NCI-H2196 (cell line): Measurements from ENCODE around the gene EMSY.
"Not testable (repeated sequence)": the region's sequence is repeated elsewhere in the genome, so short reads cannot be mapped to it uniquely, and the experiment has no call there.

Experiments used
- DNase-seq: peaks from one replicate; lab custom pipeline; 2025; ENCODE audit not compliant: unreplicated experiment; lab: John Stamatoyannopoulos, UW

Gene EMSY

DNA sequence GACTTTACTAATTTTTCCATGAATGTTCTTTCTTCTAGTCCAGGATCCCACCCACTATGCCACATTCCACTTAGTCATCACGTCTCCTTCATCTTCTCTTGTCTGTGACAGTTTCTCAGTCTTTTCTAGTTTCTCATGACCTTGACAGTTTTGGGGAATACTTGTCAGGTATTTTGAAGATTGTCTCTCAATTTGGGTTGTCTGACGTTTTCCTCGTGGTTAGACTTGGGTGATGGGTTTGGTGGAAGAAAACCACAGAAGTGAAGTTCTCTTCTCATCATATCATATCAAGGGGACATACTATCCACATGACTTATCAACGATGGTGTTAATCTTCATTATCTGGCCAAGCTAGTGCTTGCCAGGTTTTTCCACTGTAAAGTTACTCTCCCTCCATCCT, 123.3 kb downstream of the EMSY start:
- no peak for DNase-seq

GRCh38 chr11:76568621-76569020, 123.8 kb downstream of the EMSY start:
- no peak for DNase-seq

GRCh38 chr11:76572181-76572875, 127.5 kb downstream of the EMSY start:
- DNase-seq = not testable (repeated sequence)

GRCh38 chr11:76574406-76574805, 129.6 kb downstream of the EMSY start:
- DNase-seq = no peak

DNA sequence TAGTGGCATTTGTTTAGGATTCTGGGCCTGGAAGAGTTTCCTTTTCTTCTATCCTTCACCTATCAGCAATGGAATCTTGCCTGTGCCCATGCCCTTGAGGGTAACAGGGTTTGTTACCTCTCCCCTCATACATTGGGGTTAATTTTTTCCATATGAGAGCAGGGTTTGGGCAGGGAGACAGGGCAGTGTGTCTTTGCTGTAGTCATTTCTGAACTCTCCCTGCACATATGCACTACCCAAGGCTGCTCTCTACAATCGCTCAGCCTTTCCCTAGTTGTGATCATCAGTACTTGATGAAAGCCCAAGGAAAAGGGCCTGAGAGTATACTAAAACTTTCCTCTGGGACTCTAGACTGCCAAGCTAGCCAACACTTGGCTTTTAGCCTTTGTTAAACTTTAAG, 130.1 kb downstream of the EMSY start:
- DNase-seq = no peak

GRCh38 chr11:76577226-76577920, 132.6 kb downstream of the EMSY start:
- no peak for DNase-seq

DNA sequence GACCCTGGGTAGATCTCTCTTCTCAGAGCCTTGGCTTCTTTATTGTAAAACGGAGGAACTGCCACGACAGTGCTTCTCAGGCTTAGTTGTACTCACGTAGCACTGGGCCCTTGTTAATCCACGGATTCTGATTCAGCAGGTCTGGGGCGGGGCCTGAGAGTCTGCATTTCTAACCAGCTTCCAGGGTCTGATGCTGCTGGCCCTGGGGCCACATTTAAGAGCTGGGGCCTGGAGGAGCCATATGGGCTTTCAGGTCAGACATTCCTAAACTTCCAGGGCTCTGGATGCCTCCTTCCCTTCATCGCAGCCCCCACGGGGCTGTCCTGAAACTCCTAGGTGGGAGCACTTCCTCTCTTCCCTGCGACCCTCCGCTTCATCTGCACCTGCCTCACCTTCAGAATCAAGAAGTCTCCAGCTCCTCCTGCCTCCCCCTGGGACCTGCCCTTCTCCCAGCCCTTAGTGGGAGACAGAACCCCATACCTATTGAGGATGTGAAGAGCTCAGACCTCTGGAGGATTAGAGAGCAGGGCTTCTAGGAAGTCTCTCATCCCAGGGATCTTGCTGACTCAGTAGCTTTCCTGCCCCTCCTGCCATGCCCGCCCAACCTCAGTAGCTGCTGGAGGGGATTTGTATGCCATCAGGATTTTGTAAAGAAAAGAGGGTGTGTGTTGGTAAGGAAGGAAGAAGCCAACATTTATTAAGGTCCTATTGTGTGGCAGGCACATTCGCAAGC, 133.3 kb downstream of the EMSY start:
- no peak for DNase-seq

DNA sequence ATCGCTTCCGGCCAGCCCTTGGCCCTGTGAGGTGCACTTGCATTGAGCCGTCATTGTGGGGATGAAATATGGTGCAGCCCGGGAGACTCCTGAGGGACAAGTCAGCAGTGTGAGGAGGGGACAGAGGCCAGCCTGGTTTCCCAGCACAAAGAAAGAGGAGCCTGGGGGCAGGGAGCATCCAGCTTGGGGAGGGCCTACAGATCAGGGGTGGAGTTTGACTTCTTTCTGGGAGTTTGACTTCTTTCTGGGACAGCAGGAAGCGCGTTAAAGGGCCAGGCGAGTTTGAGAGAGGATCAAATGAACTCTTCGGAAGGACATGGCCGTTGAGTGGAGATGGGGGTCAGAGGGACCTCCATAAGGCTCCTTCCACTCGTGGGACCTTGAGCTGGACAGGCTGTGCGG, 133.8 kb downstream of the EMSY start:
- no peak for DNase-seq

DNA sequence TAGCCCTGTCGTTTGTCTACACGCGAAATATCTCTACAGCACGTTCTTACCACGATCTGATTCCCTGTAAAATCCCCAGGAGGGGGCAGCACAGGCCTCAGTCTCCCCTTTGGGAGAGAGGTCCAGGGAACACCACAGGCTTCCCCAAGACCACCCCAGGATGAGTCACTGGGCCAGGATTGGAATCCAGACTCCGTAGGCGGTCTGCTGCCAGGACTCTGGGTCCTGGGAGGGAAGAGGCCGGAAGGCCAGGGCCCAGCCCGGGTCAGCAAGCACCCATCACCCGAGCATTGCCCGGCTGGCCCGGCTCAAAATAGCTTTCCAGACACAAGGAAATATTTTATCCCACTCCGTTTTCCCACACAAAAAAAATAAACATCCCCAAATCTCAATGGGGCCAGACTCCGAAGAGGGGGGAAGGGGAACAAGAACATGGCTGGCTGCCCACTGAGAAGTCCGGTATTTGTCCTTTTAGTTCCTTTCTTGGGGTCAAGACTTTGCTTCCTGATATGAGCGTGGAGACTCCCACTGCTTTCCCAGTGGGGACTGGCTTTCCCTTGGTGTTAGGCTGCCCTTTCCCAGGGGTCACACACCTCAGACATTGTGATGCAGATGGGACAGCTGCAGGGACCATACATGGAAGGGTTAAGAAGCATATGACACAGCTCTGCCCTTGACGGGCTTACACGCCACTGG, 134.4 kb downstream of the EMSY start:
- DNase-seq = no peak

DNA sequence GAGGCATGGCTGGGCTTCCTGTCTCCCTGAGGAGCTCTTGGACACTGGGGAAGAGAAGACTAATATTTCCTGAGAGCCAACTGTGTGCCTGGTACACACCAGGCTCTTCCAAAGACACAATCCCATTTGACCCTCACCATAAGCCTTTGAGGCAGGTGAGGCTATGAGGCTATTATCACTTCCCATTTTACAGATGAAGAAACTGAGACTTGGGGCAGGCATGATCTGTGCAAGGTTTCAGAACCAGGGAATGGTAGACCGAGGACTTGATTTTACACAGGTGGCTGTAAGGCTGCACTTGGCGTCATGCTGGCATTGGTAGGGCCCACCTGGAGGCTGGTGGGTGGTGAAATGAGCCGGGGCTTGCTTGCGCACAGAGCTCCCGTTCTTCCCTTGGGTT, 134.9 kb downstream of the EMSY start:
- DNase-seq = no peak

DNA sequence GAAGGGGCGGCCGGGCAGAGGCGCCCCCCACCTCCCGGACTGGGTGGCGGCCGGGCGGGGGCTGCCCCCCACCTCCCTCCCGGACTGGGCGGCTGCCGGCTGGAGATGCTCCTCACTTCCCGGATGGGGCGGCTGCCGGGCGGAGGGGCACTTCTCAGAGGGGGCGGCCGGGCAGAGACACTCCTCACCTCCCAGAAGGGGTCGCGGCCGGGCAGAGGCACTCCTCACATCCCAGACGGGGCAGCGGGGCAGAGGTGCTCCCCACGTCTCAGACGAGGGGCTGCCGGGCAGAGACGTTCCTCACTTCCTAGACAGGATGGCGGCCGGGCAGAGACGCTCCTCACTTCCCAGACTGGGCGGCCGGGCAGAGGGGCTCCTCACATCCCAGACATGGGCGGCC, 137.7 kb downstream of the EMSY start:
- not testable (repeated sequence) for DNase-seq

- no peak for DNase-seq
These were observed 143.1 kb downstream of the EMSY start for GRCh38 chr11:76587820-76588454.

DNA sequence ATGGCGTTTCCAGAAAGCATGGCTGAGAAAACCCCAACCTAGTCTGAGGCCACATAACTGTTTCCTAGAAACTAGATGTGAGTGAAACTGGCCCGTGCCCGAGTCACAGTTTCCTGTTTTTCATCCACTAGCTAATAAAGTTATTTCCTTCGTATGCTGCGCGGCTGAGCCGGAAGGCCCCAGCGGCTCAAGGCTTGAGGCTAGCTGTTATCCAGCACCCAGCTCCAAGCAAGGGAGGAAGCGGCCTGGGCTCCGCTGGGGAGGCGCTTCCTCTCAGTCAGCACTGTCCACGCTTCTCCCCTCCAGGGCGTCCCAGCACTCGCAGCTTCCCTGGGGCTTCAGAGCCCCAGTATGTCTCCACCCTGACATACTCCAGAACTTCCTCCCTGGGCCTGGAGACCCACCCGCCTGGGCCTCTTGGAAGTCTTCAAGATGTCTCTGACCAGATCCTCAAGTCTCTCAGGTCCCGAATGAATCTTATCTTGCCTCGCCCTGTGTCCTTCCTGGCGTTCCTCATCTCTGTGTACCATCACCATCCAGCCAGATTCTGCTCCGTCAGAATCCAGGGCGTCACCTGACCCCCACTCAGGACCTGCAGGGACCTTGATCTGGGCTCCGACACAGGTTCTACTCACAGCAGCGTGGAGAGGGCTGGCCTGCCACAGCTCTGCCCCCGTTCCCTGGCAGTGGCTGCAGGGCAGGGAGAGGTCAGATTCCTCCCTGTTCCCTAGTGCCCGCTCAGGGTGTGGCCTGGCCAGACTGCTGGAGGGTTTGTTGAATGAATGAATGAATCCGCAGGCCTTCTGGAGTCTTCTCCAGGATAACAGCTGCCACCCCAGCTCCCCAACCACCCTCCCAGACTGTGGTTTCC, 143.9 kb downstream of the EMSY start:
- no peak for DNase-seq

DNA sequence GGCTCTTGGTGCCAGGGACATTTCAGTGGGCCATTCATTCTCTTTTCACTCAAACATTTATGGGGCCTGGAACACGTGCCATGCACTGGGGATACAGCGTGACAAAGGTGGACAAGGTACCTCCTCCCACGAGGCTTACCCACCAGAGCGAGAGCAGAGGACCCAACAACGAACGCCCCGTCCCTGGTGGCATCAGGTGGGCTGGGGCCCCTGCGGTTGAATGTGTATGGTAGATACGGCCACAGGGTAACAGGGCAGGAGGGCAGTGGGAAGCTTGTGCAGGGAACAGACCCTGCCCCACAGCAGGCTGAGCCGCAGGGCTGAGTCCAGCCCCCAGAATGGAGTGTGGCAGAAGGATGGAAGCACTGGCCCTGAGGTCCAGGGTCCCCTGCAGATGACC, 144.7 kb downstream of the EMSY start:
- no peak for DNase-seq

DNA sequence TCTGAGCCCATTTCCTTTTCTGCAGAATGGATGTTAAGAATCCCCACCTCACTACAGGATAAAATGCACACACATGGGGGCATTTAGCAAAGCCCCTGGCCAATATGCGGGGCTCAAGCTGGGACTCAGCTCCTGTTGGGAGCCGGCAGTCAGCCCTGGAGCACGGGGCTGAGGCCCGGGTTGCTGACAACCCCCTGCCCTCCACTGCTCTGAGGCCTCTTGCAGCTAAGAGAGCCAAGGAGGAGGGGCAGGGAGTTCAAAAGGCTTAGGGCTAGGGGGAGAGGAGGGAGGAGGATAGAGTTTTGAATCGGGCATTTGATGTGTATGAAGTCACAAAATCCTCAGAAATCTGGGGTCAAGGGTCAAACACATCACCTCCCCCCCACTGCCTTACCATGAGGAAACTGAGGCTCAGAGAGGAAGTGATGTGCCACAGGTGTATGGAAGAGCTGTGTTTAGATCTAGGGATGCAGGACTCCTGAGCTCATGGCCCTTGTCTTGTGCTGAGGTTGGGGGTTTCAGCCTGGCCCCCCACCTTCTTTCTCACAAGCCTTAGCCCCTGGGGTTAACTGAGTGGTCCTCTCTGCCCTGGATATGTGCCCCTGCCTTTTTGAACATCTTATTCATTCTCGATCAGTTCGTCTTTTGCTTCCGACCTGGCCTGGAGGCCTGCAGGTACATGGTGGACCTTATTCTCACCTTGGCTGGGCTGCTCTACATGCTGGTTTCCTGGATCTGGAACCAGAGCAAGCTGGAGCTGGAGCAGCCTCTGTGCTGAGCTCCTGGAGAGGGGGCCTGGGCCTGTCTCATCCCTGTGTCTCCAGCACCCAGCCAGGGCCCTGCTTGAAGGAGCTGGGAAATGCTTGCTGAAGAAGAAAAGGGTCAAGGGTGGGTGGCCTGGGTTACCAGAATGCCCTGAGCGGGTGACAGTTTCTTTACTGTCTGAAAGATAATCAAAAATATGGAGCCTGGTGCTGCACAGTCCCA, 145.4 kb downstream of the EMSY start:
- DNase-seq = no peak

DNA sequence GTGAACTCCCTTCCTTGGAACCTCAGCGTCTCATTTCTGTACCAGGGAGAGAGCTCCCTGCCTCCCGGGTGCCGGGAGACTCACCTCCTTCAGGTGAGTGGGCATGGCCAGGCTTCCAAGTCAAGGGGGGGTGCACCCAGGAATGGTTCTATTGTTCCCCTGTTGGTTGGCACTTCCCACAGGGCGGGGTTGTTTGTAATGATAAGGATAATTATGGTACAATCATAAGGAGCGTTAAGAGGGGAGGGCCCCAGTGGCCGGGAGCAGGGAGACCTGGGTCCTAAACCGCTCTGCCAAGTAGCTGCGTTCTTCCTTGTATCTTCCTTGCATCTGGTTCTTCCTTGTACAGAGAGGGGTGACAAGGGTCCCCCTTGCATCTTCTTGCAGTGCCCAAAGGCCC, 146.6 kb downstream of the EMSY start:
- DNase-seq = no peak

DNA sequence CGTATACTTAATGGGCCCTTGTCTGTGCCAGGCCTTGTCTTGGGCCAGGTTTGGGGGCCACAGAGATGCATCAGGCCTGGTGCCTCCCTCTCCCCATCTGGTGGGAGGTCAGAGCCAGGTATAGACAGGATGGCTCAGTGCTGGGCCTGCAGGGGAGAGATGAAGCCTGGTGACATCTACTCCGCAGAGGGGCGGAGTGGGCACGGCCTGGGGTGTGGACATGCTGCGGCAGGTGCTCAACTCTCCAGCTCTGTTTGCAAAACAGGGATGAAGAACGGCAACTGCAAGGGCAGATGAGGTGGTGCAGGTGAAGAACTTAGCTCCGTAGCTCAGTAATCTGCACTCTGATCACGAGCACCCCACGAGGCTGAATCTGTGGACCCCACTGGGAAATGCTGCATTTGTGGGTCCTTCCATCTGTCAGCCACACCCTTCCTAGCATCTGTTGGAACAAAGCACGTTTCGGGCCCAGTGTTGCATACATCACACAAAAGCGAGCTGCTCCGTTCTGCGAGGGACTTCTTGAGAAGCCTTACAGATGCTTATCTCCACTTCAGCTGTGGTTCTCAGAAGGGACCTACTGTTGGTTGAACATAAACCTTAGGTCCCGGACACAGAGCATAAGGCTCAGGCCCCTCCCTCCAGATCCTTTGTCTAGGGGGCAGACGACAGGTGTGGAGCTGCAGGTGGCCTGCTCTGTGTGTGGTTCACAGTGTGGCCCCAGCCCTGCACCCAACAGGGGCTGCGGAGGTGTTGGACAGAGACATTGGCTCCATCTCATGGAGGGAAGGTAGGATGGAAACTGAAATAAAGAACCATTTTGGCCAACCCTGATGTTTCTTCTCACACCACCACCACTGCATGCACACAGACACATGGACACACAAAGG, 147.5 kb downstream of the EMSY start:
- DNase-seq = no peak

GRCh38 chr11:76592961-76593360, 148.1 kb downstream of the EMSY start:
- no peak for DNase-seq
